Mesodermal cell (in vitro differentiated cells): ENCODE data around the gene GPD2. TPM values are rescaled to one million over a fixed set of nuclear protein-coding genes. Genes with fewer than 3 reads are reported as not detected.

Experiments used
- H3K27ac ChIP-seq: 2 replicates; pipeline ENCODE4 v1.7.0; 2013; ENCODE audit warnings: mild to moderate bottlenecking, low read depth, low read length, moderate library complexity; ENCODE audit not compliant: severe bottlenecking
- H3K36me3 ChIP-seq: 2 replicates; pipeline ENCODE4 v1.7.1; 2013; ENCODE audit warnings: mild to moderate bottlenecking, low read length, moderate library complexity; ENCODE audit not compliant: control insufficient read depth, insufficient read depth
- H3K4me1 ChIP-seq: one replicate; pipeline ENCODE4 v1.7.1; 2013; ENCODE audit warnings: mild to moderate bottlenecking, low read length; ENCODE audit not compliant: insufficient read depth, control insufficient read depth, poor library complexity, severe bottlenecking
- H3K4me3 ChIP-seq: 2 replicates; pipeline ENCODE4 v1.7.0; 2013; ENCODE audit warnings: low read length, control low read depth, mild to moderate bottlenecking; ENCODE audit not compliant: insufficient read depth, poor library complexity, severe bottlenecking; ENCODE audit errors: extremely low read depth
- H3K9me3 ChIP-seq: 2 replicates; pipeline ENCODE4 v1.7.1; 2013; ENCODE audit warnings: mild to moderate bottlenecking, low read length, moderate library complexity; ENCODE audit not compliant: control insufficient read depth
- WGBS, 2 experiments: methylation state at CpG; one replicate each; pipeline ENCODE4 v1.1.5; 2013; ENCODE audit warnings: missing lambda C conversion rate in 2 of 2; ENCODE audit not compliant: insufficient coverage in 2 of 2; 5-methylcytosine and 5-hydroxymethylcytosine counted together
- polyA plus RNA-seq, 2 experiments: library from polyadenylated mRNA; stranded (reverse); fragments of 50-300 nt; gene quantifications; one replicate each; pipeline ENCODE4 v1.2.3, GENCODE V29; 2013

GPD2 gene
- polyA plus RNA-seq (2013, experiment 1 of 2) = 23.9 TPM
- 21.7 TPM for polyA plus RNA-seq (2013, experiment 2 of 2)

DNA sequence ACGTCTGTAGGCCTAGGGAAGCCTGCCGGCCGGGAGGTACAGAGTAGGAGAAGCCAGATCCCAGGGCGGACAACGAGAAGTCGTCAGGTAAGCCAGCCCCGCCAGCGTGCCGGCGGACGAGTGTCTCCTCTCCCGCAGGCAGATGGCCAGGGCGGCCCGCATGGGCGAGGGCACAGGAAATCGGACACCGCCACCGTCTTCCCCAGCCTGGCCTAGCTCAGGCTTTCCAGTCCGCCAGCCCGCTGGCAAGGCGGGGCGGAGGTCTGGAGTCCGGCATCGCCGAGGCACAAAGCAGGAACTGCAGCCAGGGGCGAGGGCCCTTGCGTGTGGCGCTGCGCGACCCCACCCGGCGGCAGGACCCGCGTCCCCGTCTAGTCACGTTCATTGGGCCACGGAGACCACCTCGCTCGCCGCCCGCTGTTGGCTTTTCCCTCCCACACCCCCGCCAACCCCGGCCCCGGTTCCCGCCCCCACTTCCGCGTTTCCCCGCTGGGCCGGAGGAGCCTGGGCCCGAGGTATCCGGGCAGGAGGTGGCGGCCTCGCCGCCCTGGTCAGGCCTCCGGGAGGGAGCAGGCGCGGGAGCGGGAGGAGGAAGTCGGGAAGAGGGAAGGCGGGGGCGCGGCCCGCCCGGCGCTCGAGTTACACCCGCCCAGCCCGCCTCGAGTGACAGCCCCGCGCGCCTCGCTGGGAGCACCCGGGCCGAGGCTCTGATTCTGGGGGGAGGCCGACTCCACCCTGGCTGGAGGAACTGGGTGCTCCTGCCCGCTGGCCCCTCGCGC lies at the start of gene GPD2:
GPD2 (plus strand) TSS at position 662 of the 779 bp plus-strand sequence. CDS start 39,727 bp downstream, outside the sequence.
- Histone ChIP-seq H3K4me3 (peak within 1 kb of the TSS; percentile 56), H3K36me3 (no peaks in the 10 kb centered on the region), H3K27ac (peak within 1 kb of the TSS; percentile 91), H3K4me1 (peaks cover 28% of the 10 kb centered on the region), H3K9me3 (no peaks in the 10 kb centered on the region)
- 2 to 3% methylated on average over 40 to 46 of the region's 79 CpGs for WGBS, 2 experiments

DNA sequence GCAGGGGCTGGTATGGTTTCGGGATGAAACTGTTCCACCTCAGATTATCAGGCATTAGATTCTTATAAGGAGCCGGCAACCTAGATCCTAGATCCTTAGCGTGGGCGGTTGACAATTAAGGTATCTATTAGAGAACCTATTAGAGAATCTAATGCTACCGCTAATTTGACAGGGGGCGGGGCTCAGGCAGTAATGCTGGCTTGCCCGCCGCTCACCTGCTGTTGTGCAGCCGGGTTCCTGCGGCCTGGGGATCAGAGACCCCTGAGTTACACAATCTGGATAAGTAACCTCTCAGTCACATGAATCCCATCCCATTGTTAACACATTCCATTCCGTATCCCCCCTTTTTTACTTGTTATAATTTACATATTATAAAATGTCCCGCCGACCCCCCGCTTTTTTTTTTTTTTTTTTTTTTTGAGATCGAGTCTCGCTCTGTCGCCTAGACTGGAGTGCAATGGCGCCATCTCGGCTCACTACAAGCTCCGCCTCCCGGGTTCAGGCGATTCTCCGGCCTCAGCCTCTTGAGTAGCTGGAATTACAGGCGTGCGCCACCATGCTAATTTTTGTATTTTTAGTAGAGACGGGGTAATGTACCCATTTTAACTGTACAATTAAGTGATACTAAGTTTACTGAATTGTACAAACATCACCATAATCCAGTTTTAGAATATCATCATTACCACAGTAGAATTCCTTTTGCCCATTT lies 42.0 kb upstream of the GPD2 start:
- no peaks in the 10 kb centered on the region for H3K9me3 ChIP-seq
- 92 to 99% methylated on average over 6 to 8 of the region's 26 CpGs for WGBS, 2 experiments

DNA sequence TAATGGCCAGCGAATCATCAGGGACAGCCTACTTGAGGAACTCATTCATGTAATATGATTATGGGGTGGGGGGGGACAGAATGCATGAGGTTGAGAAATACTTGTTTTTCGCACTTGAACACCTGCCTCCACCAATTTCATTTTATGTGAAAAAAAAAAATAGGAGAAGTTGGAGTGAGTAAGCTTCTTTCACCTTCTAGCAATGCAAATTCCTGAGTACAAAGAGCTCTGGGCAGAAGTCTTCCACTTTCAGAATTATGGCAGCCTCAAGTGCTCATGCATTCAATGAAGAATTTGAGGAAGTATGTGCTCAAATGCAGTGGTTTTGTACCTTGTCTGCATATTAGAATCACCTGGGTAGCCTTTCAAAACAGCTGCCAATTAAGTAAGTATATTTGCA lies 40.1 kb upstream of the GPD2 start:
- Histone ChIP-seq H3K36me3 (no peaks in the 10 kb centered on the region), H3K4me3 (no peak overlapping the region), H3K9me3 (no peaks in the 10 kb centered on the region), H3K4me1 (no peaks in the 10 kb centered on the region), H3K27ac (no peak overlapping the region)
- WGBS, 2 experiments = no CpG with 5 or more reads among the region's 2 CpGs

More for the DNA sequence above, 42.0 kb upstream of the GPD2 start:
- Histone ChIP-seq H3K36me3 (no peaks in the 10 kb centered on the region), H3K4me1 (no peaks in the 10 kb centered on the region), H3K27ac (no peak overlapping the region), H3K4me3 (no peak overlapping the region)

DNA sequence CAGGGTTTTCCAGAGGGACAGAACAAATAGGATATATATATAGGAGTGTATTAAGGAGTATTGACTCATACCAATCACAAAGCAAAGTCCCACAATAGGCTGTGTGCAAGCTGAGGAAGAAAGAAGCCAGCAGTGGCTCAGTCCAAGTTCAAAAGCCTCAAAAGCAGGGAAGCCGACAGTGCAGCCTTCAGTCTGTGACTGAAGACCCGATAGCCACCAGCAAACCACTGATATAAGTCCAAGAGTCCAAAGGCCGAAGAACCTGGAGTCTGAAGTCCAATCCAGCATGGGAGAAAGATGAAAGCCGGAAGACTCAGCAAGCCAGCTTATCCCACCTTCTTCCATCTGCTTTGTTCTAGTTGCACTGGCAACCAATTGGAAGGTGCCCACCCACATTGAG lies 39.0 kb upstream of the GPD2 start:
- 91 to 96% methylated on average over 4 of the region's 4 CpGs for WGBS, 2 experiments
- H3K9me3 ChIP-seq = no peaks in the 10 kb centered on the region

DNA sequence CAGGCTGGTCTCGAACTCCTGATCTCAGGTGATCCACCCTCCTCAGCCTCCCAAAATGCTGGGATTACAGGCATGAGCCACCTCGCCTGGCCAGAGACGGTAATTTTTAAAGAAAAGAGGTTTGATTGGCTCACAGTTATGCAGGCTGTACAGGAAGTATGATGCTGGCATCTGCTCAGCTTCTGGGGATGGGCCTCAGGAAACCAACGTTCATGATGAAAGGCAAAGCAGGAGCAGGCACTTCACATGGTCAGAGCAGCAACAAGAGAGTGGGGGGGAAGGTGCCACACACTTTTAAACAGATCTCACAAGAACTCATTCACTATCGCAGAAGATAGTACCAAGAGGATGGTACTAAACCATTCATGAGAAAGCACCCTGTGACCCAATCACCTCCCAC lies 38.0 kb upstream of the GPD2 start:
- no peaks in the 10 kb centered on the region for H3K4me1 ChIP-seq
- no peaks in the 10 kb centered on the region for H3K9me3 ChIP-seq
- no peak overlapping the region for H3K27ac ChIP-seq
- H3K36me3 ChIP-seq = no peaks in the 10 kb centered on the region
- 79 to 87% methylated on average over 2 to 4 of the region's 5 CpGs for WGBS, 2 experiments
- no peak overlapping the region for H3K4me3 ChIP-seq

More for the DNA sequence above, 39.0 kb upstream of the GPD2 start:
- Histone ChIP-seq H3K36me3 (no peaks in the 10 kb centered on the region), H3K4me1 (no peaks in the 10 kb centered on the region), H3K27ac (no peak overlapping the region), H3K4me3 (no peak overlapping the region)

DNA sequence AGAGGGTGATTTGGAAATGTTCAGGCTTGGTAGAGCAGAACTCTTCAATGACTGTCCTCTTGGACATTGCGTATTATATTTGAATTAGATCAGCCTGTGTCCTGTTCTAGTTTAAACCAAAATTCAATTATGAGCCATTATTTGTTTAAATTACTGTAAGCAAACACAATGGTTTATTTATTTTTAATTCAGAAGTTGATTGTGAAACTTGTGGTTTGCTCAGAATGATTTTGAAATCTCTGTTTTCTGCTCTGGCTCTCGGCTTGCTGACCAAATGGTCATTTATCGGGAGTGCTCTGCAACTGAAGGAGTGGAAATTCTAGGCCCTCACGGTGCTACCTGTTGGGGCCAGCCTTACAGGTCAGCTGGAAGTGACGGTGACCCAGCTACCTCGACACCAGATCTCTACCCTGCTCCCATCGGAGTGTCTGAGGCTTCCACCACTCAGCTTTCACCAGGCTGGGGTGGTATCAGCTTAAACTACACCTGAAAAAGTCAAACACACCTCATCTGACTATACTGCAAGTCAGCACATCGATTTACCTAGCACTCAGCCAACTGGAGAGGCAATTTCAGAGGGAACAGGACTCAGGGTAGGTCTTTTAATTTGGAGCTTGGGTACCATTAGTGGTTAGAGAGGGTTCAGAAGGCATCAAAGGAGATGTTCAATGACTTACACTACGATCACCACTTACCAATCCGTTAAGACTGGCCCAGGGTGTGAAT lies 36.8 kb upstream of the GPD2 start:
- H3K4me3 ChIP-seq = peak overlapping the region; percentile 69
- no peaks in the 10 kb centered on the region for H3K4me1 ChIP-seq
- H3K36me3 ChIP-seq = no peaks in the 10 kb centered on the region
- H3K9me3 ChIP-seq = no peaks in the 10 kb centered on the region
- H3K27ac ChIP-seq = no peak overlapping the region
- WGBS, 2 experiments = 83 to 89% methylated on average over 6 to 7 of the region's 10 CpGs

DNA sequence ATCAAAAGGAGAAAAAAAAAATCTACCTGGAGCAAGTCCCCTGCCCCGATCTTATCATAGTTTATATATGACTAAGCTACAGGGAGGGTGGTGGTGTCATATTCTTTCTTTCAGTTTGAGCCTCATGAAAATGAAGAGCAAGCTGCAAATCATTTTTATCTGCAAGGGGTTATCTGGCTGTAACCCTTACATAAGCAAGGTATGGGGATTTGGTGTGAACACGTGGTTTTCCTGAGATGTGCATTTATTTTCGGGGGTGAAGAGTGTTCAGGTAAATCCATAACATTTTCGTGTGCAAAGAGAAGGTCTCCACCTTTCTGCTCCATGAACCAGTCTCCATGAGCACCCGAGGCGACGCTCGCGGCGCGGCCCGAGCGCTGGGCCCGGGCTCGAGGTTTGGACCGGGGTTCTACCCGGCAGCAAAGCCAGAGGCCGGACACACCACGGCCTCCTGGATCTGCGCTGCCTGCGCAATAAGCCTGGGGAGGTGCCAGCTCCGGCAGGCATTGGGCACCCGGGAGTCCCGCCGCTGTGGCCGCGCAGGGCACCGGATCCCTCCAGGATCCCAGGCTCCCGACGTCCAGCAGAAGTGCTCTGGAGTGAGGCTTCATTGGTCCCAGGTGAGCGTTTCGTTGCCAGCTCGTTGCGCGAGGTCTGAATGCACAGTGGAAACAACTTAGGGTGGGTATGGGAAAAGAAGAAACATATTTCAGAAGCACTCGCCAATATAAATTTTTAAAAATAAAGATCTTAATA lies 36.1 kb upstream of the GPD2 start:
- Histone ChIP-seq H3K9me3 (no peaks in the 10 kb centered on the region), H3K36me3 (no peaks in the 10 kb centered on the region), H3K4me1 (no peaks in the 10 kb centered on the region), H3K27ac (no peak overlapping the region), H3K4me3 (peak overlapping the region; percentile 69)
- 0% methylated on average over 22 to 23 of the region's 36 CpGs for WGBS, 2 experiments

DNA sequence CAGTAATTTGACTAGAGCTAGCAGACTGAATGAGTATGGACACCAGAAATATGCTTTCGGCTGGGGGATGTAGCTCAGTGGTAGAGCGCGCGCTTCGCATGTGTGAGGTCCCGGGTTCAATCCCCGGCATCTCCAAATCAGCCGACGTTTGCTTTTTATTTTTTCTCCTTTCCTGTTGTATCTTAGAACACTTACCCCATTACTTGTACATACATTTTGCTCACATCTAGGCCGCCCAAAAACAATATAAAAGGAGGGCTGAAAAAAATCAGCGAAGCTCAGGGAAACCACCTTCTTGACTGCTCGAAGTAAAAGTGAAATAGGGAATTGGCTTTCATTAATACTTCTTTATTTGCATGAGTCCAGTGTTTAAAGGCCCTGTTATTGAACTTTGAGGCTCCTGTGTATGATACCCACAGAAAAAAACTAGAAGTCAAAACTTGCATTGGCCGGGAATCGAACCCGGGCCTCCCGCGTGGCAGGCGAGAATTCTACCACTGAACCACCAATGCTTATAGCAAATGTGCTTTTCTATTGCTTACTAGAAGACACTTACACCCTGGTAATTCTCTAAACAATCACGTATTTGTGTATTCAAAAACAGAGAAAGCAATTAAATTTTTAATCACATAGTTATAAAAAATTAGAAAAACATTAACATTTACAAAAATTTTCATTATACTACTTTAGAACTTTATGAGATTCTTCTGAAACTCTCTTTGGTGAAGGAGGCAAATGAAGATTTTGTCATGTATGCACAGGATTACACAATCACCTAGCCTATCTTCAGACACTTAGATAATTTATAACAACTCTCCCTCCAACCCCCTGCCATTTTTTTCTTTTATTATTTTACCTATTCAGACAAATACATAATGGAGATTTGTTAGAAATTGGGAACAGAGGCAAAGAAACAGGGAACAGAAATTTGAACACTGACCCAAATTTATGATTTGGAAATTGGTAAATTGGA lies 35.2 kb upstream of the GPD2 start:
- 0% methylated on average over 9 to 14 of the region's 19 CpGs for WGBS, 2 experiments
- Histone ChIP-seq H3K27ac (peak overlapping the region; percentile 80), H3K4me3 (peak overlapping the region; percentile 69)

DNA sequence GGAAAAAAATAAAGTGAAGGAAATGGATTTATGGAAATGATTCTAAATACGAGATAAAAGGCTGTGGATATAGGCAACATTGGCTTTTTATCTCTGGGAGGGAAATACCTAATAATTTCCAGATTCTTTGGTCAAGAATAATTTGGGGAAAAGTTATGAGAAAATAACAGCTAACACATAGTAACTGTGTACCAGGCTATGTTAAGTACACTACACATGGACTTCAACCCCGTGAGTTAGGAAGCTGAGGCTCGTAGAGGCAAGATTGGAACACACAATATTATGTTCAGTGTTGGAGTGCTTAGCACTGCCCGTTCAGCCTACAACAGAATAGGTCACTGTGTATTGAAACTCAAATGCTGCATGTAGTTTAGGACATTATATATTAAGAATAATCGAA lies 34.3 kb upstream of the GPD2 start:
- Histone ChIP-seq H3K9me3 (no peaks in the 10 kb centered on the region), H3K4me3 (no peak overlapping the region), H3K4me1 (no peaks in the 10 kb centered on the region), H3K36me3 (no peaks in the 10 kb centered on the region), H3K27ac (no peak overlapping the region)
- WGBS, 2 experiments = 84 to 86% methylated on average over 4 of the region's 5 CpGs

More for the DNA sequence above, 35.2 kb upstream of the GPD2 start:
- H3K4me1 ChIP-seq = no peaks in the 10 kb centered on the region
- H3K36me3 ChIP-seq = no peaks in the 10 kb centered on the region
- no peaks in the 10 kb centered on the region for H3K9me3 ChIP-seq
